Endothelial cell of umbilical vein (primary cell): ENCODE data around the gene LATS1. TPM values are rescaled to one million over a fixed set of nuclear protein-coding genes. Genes with fewer than 3 reads are reported as not detected.
"Not testable (repeated sequence)": the region's sequence is repeated elsewhere in the genome, so short reads cannot be mapped to it uniquely, and the experiment has no call there.

ENCODE experiments used
- BruUV-seq: library from RNA; stranded (reverse); fragments of 400-500 nt; replicated peaks from 2 replicates; lab custom pipeline; 2021; lab: Mats Ljungman, UMichigan
- CTCF ChIA-PET: fragments of 300-600, 350-600 bp; sonication (Branson Sonifier 250); formaldehyde crosslinking; loops from one replicate; lab custom pipeline; 2021; ENCODE audit warnings: antibody characterized with exemption, inconsistent platforms; lab: Charles Lee
- POLR2A ChIA-PET: fragments of 300-600, 350-600 bp; sonication (Branson Sonifier 250); formaldehyde crosslinking; loops from one replicate; lab custom pipeline; 2021; ENCODE audit warnings: antibody characterized with exemption, inconsistent platforms; lab: Charles Lee
- DNase-seq: peaks from one replicate; pipeline ENCODE4 v3.0.0-alpha.2; 2011; ENCODE audit warnings: low read depth, low spot score
- FAIRE-seq: peaks from 2 replicates; lab custom pipeline; 2011; peaks lifted over from hg19 to GRCh38; lab: Jason Lieb, UNC
- H2AFZ ChIP-seq: 2 replicates; pipeline ENCODE4 v1.6.0; 2012; ENCODE audit warnings: low read depth, low read length, control low read depth, inconsistent platforms
- H3K27ac ChIP-seq: 2 replicates; pipeline ENCODE4 v1.5.1; 2011; ENCODE audit warnings: low read depth, mild to moderate bottlenecking, control low read depth, low read length, moderate library complexity; ENCODE audit not compliant: insufficient read depth
- H3K27me3 ChIP-seq, 2 experiments: 2 replicates each; pipeline versions ENCODE4 v1.6.0 to v1.6.1; 2011; ENCODE audit warnings: low read length in 2 of 2, mixed read lengths in 1 of 2; ENCODE audit not compliant: control insufficient read depth in 2 of 2, insufficient read depth in 2 of 2
- H3K36me3 ChIP-seq, 2 experiments: 2 replicates in 1 of 2; 3 replicates in 1 of 2; pipeline ENCODE4 v1.5.1; 2011; ENCODE audit warnings: low read length in 2 of 2, mild to moderate bottlenecking in 1 of 2, moderate library complexity in 1 of 2; ENCODE audit not compliant: control insufficient read depth in 2 of 2, insufficient read depth in 2 of 2; ENCODE audit errors: extremely low read depth in 1 of 2
- H3K4me1 ChIP-seq: 3 replicates; pipeline ENCODE4 v1.5.1; 2011; ENCODE audit warnings: mild to moderate bottlenecking, low read length; ENCODE audit not compliant: control insufficient read depth, insufficient read depth; ENCODE audit errors: extremely low read depth
- H3K4me2 ChIP-seq: 2 replicates; pipeline ENCODE4 v1.6.1; 2011; ENCODE audit warnings: low read length, control low read depth, mixed read lengths; ENCODE audit not compliant: insufficient read depth
- H3K4me3 ChIP-seq, 3 experiments: fragments of 200-600 bp in 1 of 3; sonication (generic), shearing (Covaris generic) in 1 of 3; replicated peaks in 1 of 3; 2 replicates each; pipeline ENCODE4 v1.5.1; 2011 to 2016; ENCODE audit warnings: control low read depth in 3 of 3, low read length in 3 of 3, mild to moderate bottlenecking in 2 of 3, inconsistent platforms in 1 of 3, low read depth in 1 of 3, moderate library complexity in 1 of 3; ENCODE audit not compliant: insufficient read depth in 1 of 3
- H3K79me2 ChIP-seq: 2 replicates; pipeline ENCODE4 v1.6.0; 2012; ENCODE audit warnings: low read length, inconsistent platforms; ENCODE audit not compliant: control insufficient read depth, insufficient read depth
- H3K9ac ChIP-seq: replicated peaks from 2 replicates; pipeline ENCODE3; 2011; ENCODE audit warnings: low read length, control low read depth; ENCODE audit not compliant: insufficient read depth; ENCODE audit errors: extremely low read depth
- H3K9me1 ChIP-seq: replicated peaks from 3 replicates; pipeline ENCODE4 v1.6.0; 2011; ENCODE audit warnings: mild to moderate bottlenecking, low read length; ENCODE audit not compliant: control insufficient read depth, insufficient read depth; ENCODE audit errors: extremely low read depth
- H3K9me3 ChIP-seq: replicated peaks from 2 replicates; pipeline ENCODE4 v1.5.1; 2012; ENCODE audit warnings: low read length, inconsistent platforms; ENCODE audit not compliant: control insufficient read depth, insufficient read depth
- H4K20me1 ChIP-seq: replicated peaks from 2 replicates; pipeline ENCODE3; 2011; ENCODE audit warnings: mild to moderate bottlenecking, low read length; ENCODE audit not compliant: control insufficient read depth, insufficient read depth; ENCODE audit errors: extremely low read depth
- FOS ChIP-seq: IDR thresholded peaks from 2 replicates; pipeline ENCODE4 v1.6.1; 2011; ENCODE audit warnings: mild to moderate bottlenecking, low read length, moderate library complexity, borderline replicate concordance; ENCODE audit not compliant: insufficient read depth
- JUN ChIP-seq: IDR thresholded peaks from 2 replicates; pipeline ENCODE4 v1.6.1; 2011; ENCODE audit warnings: borderline replicate concordance, low read depth; ENCODE audit not compliant: insufficient read length, insufficient read depth
- MAX ChIP-seq: IDR thresholded peaks from 2 replicates; pipeline ENCODE4 v1.6.1; 2011; ENCODE audit not compliant: insufficient read depth, insufficient read length
- POLR2A ChIP-seq: IDR thresholded peaks from 2 replicates; pipeline ENCODE4 v1.6.1; 2012; ENCODE audit warnings: low read depth, mild to moderate bottlenecking, control low read depth, low read length
- POLR2AphosphoS5 ChIP-seq: IDR thresholded peaks from 2 replicates; pipeline ENCODE4 v1.6.1; 2012; ENCODE audit warnings: low read depth, mild to moderate bottlenecking, control low read depth, low read length, moderate library complexity; ENCODE audit not compliant: insufficient read depth
- dilution Hi-C: fragments of 300-500 bp; cut with MboI; formaldehyde crosslinking; loops from one replicate; pipeline ENCODE4 v1.15.0; 2019; ENCODE audit warnings: low sequenced_read_pairs; ENCODE audit not compliant: extremely low pct_ligation_motif_present
- intact Hi-C: fragments of 100-400 bp; cut with micrococcal nuclease; formaldehyde crosslinking; loops from one replicate; pipeline ENCODE4 v1.10.0; 2022
- polyA plus RNA-seq, 4 experiments: library from polyadenylated mRNA; depleted of rRNA in 3 of 4; stranded (reverse) in 3 of 4; unstranded in 1 of 4; fragments of >200 nt; gene quantifications; 2 replicates each; pipeline versions ENCODE4 v1.2.1 to v1.2.3, GENCODE V29; 2011 to 2012; ENCODE audit warnings: missing spikeins in 1 of 4
- total RNA-seq: library from RNA; stranded (reverse); gene quantifications from 2 replicates; pipeline ENCODE4 v1.2.3, GENCODE V29; 2021

Gene LATS1
- total and polyA plus RNA-seq, 2 donors (not counting 3 experiments of a cell fraction or from before 2014, with no cell fraction given), result 8.4 to 27.6 TPM

- Histone ChIP-seq H3K27ac (peak within 1 kb of the TSS; percentile 49), H3K9me1 (no peaks in the 10 kb centered on the region), H3K4me1 (peaks cover 12% of the 10 kb centered on the region), H3K4me2 (peak within 1 kb of the TSS; percentile 95), H3K36me3 (no peaks in the 10 kb centered on the region), H3K79me2 (peaks cover 66% of the 10 kb centered on the region), H4K20me1 (no peaks in the 10 kb centered on the region), H3K27me3 (no peaks in the 10 kb centered on the region), H3K9ac (peak within 1 kb of the TSS; percentile 81), H3K4me3 (peak within 1 kb of the TSS; percentile 56 to 87 (median 86)), H2AFZ (peak within 1 kb of the TSS; percentile 96), H3K9me3 (no peaks in the 10 kb centered on the region)
- CTCF ChIA-PET, result interaction anchor here (1.0 kb wide), 1 partner anchor 14 kb away, joined by 3 read pairs; no protein-coding TSS in a partner anchor
- TF ChIP-seq POLR2AphosphoS5 (peak; percentile 55), JUN (no peak), POLR2A (peak; percentile 78), MAX (no peak)
- no TSS peak for BruUV-seq
- no peak for FAIRE-seq
- DNase-seq, result peak; percentile 90
- intact Hi-C loops, result loop anchor here (1.0 kb wide), 1 partner anchor 114 kb away; no protein-coding TSS in a partner anchor
- POLR2A ChIA-PET, result interaction anchor here (1.0 kb wide), 1 partner anchor 15 kb away, joined by 4 read pairs; no protein-coding TSS in a partner anchor
- dilution Hi-C loops, result no loop called here
Observed at GRCh38 chr6:149749594-149750135, 31.8 kb upstream of the LATS1 start, which contains the start of gene PCMT1. Gene PCMT1, plus strand, starts transcription at chr6:149749741. Its CDS starts 161 bp downstream, at chr6:149749902.

- CTCF ChIA-PET, H3K27me3 ChIP-seq, DNase-seq, dilution Hi-C loops, H3K9me1 ChIP-seq, H3K36me3 ChIP-seq, intact Hi-C loops, H4K20me1 ChIP-seq, H3K9me3 ChIP-seq: not testable (repeated sequence)
- peak; percentile 76 for FAIRE-seq
- Histone ChIP-seq H3K27ac (peak overlapping the region; percentile 49), H3K4me3 (peak overlapping the region in 2 of 3 experiments; percentile 10 to 56), H3K4me2 (peak overlapping the region; percentile 34), H3K79me2 (peaks cover 61% of the 10 kb centered on the region), H3K4me1 (peaks cover 12% of the 10 kb centered on the region), H3K9ac (peak overlapping the region; percentile 40), H2AFZ (peak overlapping the region; percentile 55)
- TSS peak; percentile 25 for BruUV-seq
- peak; percentile 60 for TF ChIP-seq FOS
- POLR2A ChIA-PET, result interaction anchor here (1.0 kb wide), 1 partner anchor 15 kb away, joined by 4 read pairs; no protein-coding TSS in a partner anchor
Observed at GRCh38 chr6:149749082-149749593, 31.2 kb upstream of the LATS1 start.
